GM19397 (cell line): ENCODE data around the gene MORC2.

Source experiments
- ATAC-seq: cut with Tn5 transposase; IDR thresholded peaks from one replicate; pipeline ENCODE4 v1.9.1; 2021; ENCODE audit warnings: mild to moderate bottlenecking, moderate library complexity; ENCODE audit not compliant: unreplicated experiment

MORC2 gene

GRCh38 chr22:30889996-30890480, 78.5 kb downstream of the MORC2 start:
- no peak for ATAC-seq

GRCh38 chr22:30889268-30889995, 79.1 kb downstream of the MORC2 start:
- ATAC-seq: no peak

- ATAC-seq: no peak
Measured at GRCh38 chr22:30887861-30888260, 80.7 kb downstream of the MORC2 start.

- no peak for ATAC-seq
Measured at GRCh38 chr22:30887453-30887852, 81.1 kb downstream of the MORC2 start.

GRCh38 chr22:30885591-30885990, 83.0 kb downstream of the MORC2 start:
- no peak for ATAC-seq

- ATAC-seq: no peak
Measured at GRCh38 chr22:30885001-30885366, 83.6 kb downstream of the MORC2 start.

- no peak for ATAC-seq
Measured at GRCh38 chr22:30884211-30885000, 84.2 kb downstream of the MORC2 start.

- no peak for ATAC-seq
Measured at GRCh38 chr22:30883586-30884145, 84.9 kb downstream of the MORC2 start.

GRCh38 chr22:30882974-30883533, 85.5 kb downstream of the MORC2 start:
- ATAC-seq: no peak

GRCh38 chr22:30882184-30882717, 86.3 kb downstream of the MORC2 start:
- ATAC-seq: no peak

- ATAC-seq: no peak
Measured at GRCh38 chr22:30881361-30882183, 87.0 kb downstream of the MORC2 start.

GRCh38 chr22:30880847-30881246, 87.7 kb downstream of the MORC2 start:
- ATAC-seq: no peak

GRCh38 chr22:30880181-30880601, 88.4 kb downstream of the MORC2 start:
- ATAC-seq: no peak

GRCh38 chr22:30879415-30879797, 89.2 kb downstream of the MORC2 start:
- ATAC-seq: no peak

GRCh38 chr22:30878516-30879414, 89.8 kb downstream of the MORC2 start:
- ATAC-seq: no peak

GRCh38 chr22:30877662-30878515, 90.7 kb downstream of the MORC2 start:
- no peak for ATAC-seq

- no peak for ATAC-seq
Measured at GRCh38 chr22:30876915-30877553, 91.5 kb downstream of the MORC2 start.

- no peak for ATAC-seq
Measured at GRCh38 chr22:30876221-30876751, 92.3 kb downstream of the MORC2 start.
